ENCODE results near the gene VWA5B1.

GRCh38 chr1:20389571-20389970 lies 98.9 kb downstream of the VWA5B1 start:
- TF ChIP-seq CTCF (conservative IDR thresholded peaks at IDR 0.05; ENCODE audit: low read depth, low read length), result no peak
- no peak for TF ChIP-seq POLR2A (IDR thresholded peaks at IDR 0.05; ENCODE audit: low read depth, low read length)
- TF ChIP-seq USF2 (IDR thresholded peaks at IDR 0.05; ENCODE audit: low read depth, low read length), result no peak
- TF ChIP-seq ELK1 (IDR thresholded peaks at IDR 0.05; ENCODE audit: borderline replicate concordance, low read depth, low read length), result no peak
- no peak for TF ChIP-seq RFX5 (IDR thresholded peaks at IDR 0.05; ENCODE audit: low read depth, low read length)
- TF ChIP-seq CEBPB (IDR thresholded peaks at IDR 0.05; ENCODE audit: low read depth, low read length), result no peak
- no peak for TF ChIP-seq RAD21 (IDR thresholded peaks at IDR 0.05; ENCODE audit: low read length)
- no peak for TF ChIP-seq MAZ (IDR thresholded peaks at IDR 0.05; ENCODE audit: borderline replicate concordance, low read depth, low read length)
- TF ChIP-seq RCOR1 (IDR thresholded peaks at IDR 0.05; ENCODE audit: insufficient replicate concordance, low read length), result no peak
- TF ChIP-seq MXI1 (IDR thresholded peaks at IDR 0.05; ENCODE audit: borderline replicate concordance, low read depth, low read length), result no peak

Data from IMR-90 (cell line).